ENCODE data around the gene DNAJC18.

- TF ChIP-seq CTCF (IDR thresholded peaks at IDR 0.05) = no peak
- TF ChIP-seq POLR2A (IDR thresholded peaks at IDR 0.05) = no peak
Measured at GRCh38 chr5:139387611-139388197, 51.6 kb downstream of the DNAJC18 start.

All from vagina (tissue), 2 donors.